WI38 (cell line): ENCODE data around the gene PDLIM7.

Source experiments
- H3K4me3 ChIP-seq: 2 replicates; pipeline ENCODE4 v1.5.1; 2011; ENCODE audit warnings: low read depth, mild to moderate bottlenecking, control low read depth, low read length
- TF ChIP-seq, protein P1 (sequence below): IDR thresholded peaks from 2 replicates; pipeline ENCODE4 v1.5.1; 2012; ENCODE audit warnings: low read depth, mild to moderate bottlenecking, control low read depth, low read length

PDLIM7 gene

DNA sequence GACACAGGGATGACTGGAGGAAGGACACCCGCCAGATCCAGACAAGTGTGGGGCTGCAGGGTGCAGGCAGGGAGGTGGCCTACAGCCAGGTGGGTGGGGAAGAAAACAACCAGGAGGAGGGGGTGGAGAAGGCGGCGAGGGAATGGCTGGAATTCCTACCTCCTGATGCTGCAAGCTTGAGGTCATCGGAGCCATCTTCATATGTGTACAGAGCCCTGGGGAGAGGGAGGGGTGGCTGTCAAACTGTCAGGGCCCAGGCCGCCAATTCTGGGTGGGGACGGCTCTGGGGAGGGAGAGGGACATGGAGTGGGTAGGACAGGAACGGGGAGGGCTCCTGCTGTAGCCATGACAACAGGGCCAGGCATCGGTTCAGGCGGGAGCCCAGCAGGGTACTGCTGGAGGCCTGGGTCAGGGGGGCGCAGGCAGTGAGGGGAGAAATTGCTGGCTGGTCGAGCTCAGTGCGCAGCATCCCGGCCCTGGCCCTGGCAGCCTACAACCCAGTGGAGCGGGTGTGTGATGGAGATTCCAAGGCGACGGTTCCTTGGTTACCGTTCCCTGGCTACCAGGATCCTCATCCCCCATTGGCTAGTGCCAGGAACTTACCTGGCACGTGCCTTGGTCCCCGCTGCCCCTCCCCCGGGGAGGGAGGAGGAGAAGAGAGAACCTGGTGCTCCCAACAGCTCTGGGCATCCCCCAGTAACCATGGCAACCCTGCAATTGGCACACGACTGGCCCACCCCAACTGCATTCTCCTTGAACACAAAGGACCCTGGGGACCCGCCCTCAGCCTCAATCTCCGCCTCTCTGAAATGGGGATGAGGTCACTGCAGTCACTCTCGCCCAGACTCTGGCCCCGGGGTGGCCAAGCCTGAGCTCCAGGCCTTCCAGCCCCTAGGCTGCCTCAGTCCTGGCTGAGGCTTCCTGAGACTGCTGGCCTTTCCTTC, 28.4 kb downstream of the PDLIM7 start:
- TF ChIP-seq, protein P1, sequence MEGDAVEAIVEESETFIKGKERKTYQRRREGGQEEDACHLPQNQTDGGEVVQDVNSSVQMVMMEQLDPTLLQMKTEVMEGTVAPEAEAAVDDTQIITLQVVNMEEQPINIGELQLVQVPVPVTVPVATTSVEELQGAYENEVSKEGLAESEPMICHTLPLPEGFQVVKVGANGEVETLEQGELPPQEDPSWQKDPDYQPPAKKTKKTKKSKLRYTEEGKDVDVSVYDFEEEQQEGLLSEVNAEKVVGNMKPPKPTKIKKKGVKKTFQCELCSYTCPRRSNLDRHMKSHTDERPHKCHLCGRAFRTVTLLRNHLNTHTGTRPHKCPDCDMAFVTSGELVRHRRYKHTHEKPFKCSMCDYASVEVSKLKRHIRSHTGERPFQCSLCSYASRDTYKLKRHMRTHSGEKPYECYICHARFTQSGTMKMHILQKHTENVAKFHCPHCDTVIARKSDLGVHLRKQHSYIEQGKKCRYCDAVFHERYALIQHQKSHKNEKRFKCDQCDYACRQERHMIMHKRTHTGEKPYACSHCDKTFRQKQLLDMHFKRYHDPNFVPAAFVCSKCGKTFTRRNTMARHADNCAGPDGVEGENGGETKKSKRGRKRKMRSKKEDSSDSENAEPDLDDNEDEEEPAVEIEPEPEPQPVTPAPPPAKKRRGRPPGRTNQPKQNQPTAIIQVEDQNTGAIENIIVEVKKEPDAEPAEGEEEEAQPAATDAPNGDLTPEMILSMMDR = no peak
- H3K4me3 ChIP-seq = no peak overlapping the region

DNA sequence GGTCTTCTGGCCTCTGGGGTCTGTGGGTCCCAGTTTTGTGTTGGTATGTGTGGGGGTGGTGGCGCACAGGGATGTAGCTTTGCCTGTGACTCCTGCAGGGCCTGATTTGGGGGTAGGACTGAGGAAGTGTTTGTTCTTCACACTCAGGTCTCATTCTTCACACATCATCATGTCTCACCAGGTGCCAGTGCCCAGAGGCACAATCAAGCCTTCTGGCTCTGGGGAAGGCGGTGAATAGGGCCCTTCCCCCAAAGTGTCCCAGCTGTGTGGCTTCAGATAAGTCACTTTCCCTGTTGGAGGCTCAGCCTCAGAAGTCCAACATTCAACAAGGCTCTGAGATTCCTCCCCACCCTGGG, 29.1 kb downstream of the PDLIM7 start:
- TF ChIP-seq, protein P1 = no peak
- H3K4me3 ChIP-seq = no peak overlapping the region

DNA sequence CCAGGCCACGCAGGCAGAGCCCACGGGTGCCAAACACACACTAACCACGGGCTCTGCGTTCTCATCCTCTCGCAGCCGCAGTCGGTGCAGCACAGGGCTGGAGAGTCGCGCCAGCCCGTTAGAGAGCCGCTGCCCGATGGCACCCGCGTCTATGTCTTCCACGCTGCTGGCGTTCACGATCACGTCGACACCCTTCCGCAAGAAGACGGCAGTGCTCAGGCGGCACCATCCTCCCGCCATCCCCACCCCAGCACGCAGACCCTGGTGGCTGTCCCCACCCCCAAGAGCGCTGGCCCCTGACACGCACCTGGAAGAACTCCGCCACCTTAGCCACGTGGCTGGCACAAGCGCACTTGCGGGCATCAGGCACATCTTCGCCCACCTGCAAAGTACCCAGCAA, 30.0 kb downstream of the PDLIM7 start:
- TF ChIP-seq, protein P1 = no peak
- H3K4me3 ChIP-seq = no peak overlapping the region

GRCh38 chr5:177466861-177467260, 30.5 kb downstream of the PDLIM7 start:
- no peak overlapping the region for H3K4me3 ChIP-seq
- TF ChIP-seq, protein P1 = no peak

- H3K4me3 ChIP-seq = no peak overlapping the region
- TF ChIP-seq, protein P1 = no peak
Observed at GRCh38 chr5:177465044-177465443, 32.4 kb downstream of the PDLIM7 start.

DNA sequence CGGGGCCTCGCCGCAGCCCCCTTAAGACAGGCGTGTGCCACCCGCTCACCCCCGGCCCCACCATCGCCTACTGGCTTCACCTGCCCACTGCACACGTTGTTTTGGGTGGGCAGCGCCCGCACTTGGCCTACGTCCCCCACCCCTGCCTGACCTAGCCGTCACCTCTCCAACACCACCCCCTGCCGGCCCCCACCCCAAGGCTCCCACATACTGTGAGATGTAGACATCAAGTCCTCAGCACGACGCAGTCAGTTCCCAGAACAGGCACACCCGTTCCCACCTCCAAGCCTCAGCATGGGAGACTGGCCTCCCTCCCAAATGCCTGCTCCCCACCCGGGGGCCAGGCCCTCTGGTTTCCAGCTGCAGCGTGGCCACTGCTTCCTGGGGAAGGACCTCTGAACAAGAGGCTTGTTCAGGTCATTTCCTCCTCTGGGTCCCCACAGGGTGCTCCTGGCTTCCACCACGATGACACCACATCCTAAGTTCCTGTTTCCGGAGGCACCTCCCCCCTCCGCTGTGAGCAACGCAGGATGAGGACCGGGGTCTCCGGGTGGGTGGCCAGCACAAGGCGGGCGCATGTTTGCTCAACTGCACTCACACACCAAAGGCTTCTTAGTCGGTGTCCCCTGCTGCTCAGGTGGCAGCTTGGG, 35.3 kb downstream of the PDLIM7 start:
- no peak overlapping the region for H3K4me3 ChIP-seq
- TF ChIP-seq, protein P1 = no peak
